Transverse colon (tissue), 4 donors: ENCODE results near the gene PIGR.

Experiments
- CTCF ChIP-seq, 5 experiments: fragments of 200-600 bp in 3 of 5; fragments of 450-650 bp in 2 of 5; sonication (generic) in 3 of 5; IDR thresholded peaks; 1 replicate in 2 of 5; 2 replicates in 3 of 5; pipeline ENCODE4 v1.5.1; 2016 to 2017; ENCODE audit warnings: antibody characterized with exemption in 5 of 5, inconsistent platforms in 3 of 5, mild to moderate bottlenecking in 2 of 5, moderate library complexity in 1 of 5
- EP300 ChIP-seq: sonication (generic); formaldehyde crosslinking; IDR thresholded peaks from one replicate; pipeline ENCODE4 v1.6.1; 2017; ENCODE audit warnings: antibody characterized with exemption, low read depth
- POLR2AphosphoS5 ChIP-seq, 3 donors: sonication (generic); formaldehyde crosslinking; IDR thresholded peaks; one replicate each; pipeline ENCODE4 v1.6.1; 2016; ENCODE audit warnings: antibody characterized with exemption in 3 of 3

GRCh38 chr1:206895325-206895724 lies 50.9 kb downstream of the PIGR start:
- TF ChIP-seq CTCF (IDR thresholded peaks at IDR 0.05) (no peak), EP300 (no peak), POLR2AphosphoS5 (IDR thresholded peaks at IDR 0.05) (no peak)
